ENCODE data around the gene VSX2. TPM values are rescaled to one million over a fixed set of nuclear protein-coding genes. Genes with fewer than 3 reads are reported as not detected.

The VSX2 gene
- total and polyA plus RNA-seq, 2 of the 13 experiments (the other 11 are each of a cell fraction or from before 2014, with no cell fraction given), result 0.05 TPM; not detected in 1

DNA sequence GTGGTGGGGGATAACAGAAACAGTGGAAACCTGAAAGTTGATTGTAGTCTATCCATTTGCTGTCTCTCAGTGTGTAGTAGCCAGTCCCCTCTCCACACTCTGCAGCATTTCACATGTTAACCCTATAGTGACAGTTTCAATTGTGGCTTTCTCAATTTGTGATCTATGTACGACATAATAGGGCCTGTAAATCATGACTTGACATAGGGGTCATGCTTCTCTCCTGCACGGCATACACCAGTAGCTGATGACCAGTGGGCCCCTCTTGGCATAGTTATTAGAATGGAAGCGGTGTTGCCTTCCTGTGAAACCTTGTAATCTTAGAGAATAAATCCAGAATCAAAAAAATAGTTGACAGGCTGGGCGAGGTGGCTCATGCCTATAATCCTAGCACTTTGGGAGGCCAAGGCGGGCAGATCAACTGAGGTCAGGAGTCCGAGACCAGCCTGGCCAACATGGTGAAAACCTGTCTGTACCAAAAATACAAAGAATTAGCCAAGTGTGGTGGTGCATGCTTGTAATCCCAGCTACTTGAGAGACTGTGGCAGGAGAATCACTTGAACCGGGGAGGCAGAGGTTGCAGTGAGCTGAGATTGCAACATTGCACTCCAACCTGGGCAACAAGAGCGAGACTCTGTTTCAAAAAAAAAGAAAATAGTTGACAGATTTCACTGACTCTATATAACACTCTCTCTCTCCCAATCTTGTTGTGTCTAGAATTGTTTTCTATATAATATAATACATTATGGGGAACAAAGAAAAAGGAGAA lies 44.6 kb upstream of the VSX2 start:
- no peak for FAIRE-seq
- no peak overlapping the region for H3K9ac ChIP-seq (ENCODE audit: insufficient read depth, low read depth, low read length)
- no peaks in the 10 kb centered on the region for H3K79me2 ChIP-seq (ENCODE audit: insufficient read depth, low read length)
- no peak overlapping the region for H3K27ac ChIP-seq (ENCODE audit: extremely low read length, insufficient read depth, low read length)
- ChIA-PET POLR2A (no interaction called here), CTCF (ENCODE audit: low intra/inter-chr PET ratio, low total read pairs) (no interaction called here)
- no peaks in the 10 kb centered on the region for H4K20me1 ChIP-seq (ENCODE audit: insufficient read depth, low read length)
- no peak overlapping the region for H2AFZ ChIP-seq (ENCODE audit: low read length)
- H3K9me3 ChIP-seq (ENCODE audit: low read length), result no peaks in the 10 kb centered on the region
- no peak overlapping the region for H3K4me2 ChIP-seq (ENCODE audit: low read depth, low read length)
- in situ Hi-C loops (cut with HindIII; ENCODE audit: extremely low pct_ligation_motif_present, low pct_unique_long_range_greater_than_20kb), result no loop called here
- no peak for ATAC-seq
- 97% methylated on average over 8 of the region's 8 CpGs for WGBS (ENCODE audit: low lambda C conversion rate)
- TF ChIP-seq, protein P1, sequence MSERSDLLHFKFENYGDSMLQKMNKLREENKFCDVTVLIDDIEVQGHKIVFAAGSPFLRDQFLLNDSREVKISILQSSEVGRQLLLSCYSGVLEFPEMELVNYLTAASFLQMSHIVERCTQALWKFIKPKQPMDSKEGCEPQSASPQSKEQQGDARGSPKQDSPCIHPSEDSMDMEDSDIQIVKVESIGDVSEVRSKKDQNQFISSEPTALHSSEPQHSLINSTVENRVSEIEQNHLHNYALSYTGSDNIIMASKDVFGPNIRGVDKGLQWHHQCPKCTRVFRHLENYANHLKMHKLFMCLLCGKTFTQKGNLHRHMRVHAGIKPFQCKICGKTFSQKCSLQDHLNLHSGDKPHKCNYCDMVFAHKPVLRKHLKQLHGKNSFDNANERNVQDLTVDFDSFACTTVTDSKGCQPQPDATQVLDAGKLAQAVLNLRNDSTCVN (CRISPR knock-in tag; IDR thresholded peaks at IDR 0.05; ENCODE audit: borderline replicate concordance), result no peak
- no TSS peak for BruUV-seq (replicated peaks)
- H3K36me3 ChIP-seq (replicated peaks in 1 of 2; ENCODE audit: control insufficient read depth in 1 of 2, insufficient read depth in 2 of 2, low read length in 2 of 2), result peaks cover 3 to 10% of the 10 kb centered on the region in 2 experiments
- H3K4me1 ChIP-seq (ENCODE audit: insufficient read depth, low read length), result peaks cover 6% of the 10 kb centered on the region; the same call in 1 of the 2 replicates
- no peak overlapping the region for H3K4me3 ChIP-seq (replicated peaks in 1 of 3; ENCODE audit: insufficient read depth in 1 of 3, low read depth in 2 of 3, low read length in 3 of 3)
- no peak for DNase-seq (ENCODE audit: low spot score)
- H3K27me3 ChIP-seq (ENCODE audit: control insufficient read depth in 1 of 2, insufficient read depth in 2 of 2, low read length in 2 of 2), result no peaks in the 10 kb centered on the region
- intact Hi-C loops (cut with micrococcal nuclease; ENCODE audit: unreplicated experiment), result no loop called here

DNA sequence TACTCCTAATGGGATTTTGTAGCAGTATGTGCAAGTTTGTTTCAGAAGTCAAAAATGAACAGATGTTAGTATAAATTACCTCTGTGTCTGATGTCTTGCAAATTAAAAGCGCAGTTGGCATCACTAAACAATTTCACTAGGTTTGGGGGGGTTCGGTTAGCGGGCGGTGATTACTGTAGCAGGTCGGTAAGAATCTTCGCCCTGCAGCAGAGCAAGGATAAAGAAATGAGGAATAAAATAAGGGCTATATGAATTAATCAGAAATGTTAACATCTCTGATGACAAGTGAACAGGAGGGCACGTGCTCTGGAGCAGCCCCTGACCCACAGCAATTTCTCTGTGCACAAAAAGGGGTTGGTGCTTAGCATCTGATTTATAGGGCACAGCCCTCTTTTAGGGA lies 43.6 kb upstream of the VSX2 start:
- no peaks in the 10 kb centered on the region for H3K27me3 ChIP-seq (ENCODE audit: control insufficient read depth in 1 of 2, insufficient read depth in 2 of 2, low read length in 2 of 2)
- H2AFZ ChIP-seq (ENCODE audit: low read length), result no peak overlapping the region
- in situ Hi-C loops (cut with HindIII; ENCODE audit: extremely low pct_ligation_motif_present, low pct_unique_long_range_greater_than_20kb) (no loop called here), intact Hi-C loops (cut with micrococcal nuclease; ENCODE audit: unreplicated experiment) (no loop called here)
- no TSS peak for BruUV-seq (replicated peaks)
- DNase-seq (ENCODE audit: low spot score) (no peak), FAIRE-seq (no peak), ATAC-seq (no peak)
- peaks cover 6% of the 10 kb centered on the region; the same call in 1 of the 2 replicates for H3K4me1 ChIP-seq (ENCODE audit: insufficient read depth, low read length)
- ChIA-PET POLR2A (no interaction called here), CTCF (ENCODE audit: low intra/inter-chr PET ratio, low total read pairs) (no interaction called here)
- no peak overlapping the region for H3K4me3 ChIP-seq (replicated peaks in 1 of 3; ENCODE audit: insufficient read depth in 1 of 3, low read depth in 2 of 3, low read length in 3 of 3)
- WGBS (ENCODE audit: low lambda C conversion rate), result 99% methylated on average over 7 of the region's 7 CpGs
- no peak overlapping the region for H3K4me2 ChIP-seq (ENCODE audit: low read depth, low read length)
- no peak overlapping the region for H3K9ac ChIP-seq (ENCODE audit: insufficient read depth, low read depth, low read length)
- H3K79me2 ChIP-seq (ENCODE audit: insufficient read depth, low read length), result no peaks in the 10 kb centered on the region
- H4K20me1 ChIP-seq (ENCODE audit: insufficient read depth, low read length), result no peaks in the 10 kb centered on the region
- no peaks in the 10 kb centered on the region for H3K9me3 ChIP-seq (ENCODE audit: low read length)
- H3K36me3 ChIP-seq (replicated peaks in 1 of 2; ENCODE audit: control insufficient read depth in 1 of 2, insufficient read depth in 2 of 2, low read length in 2 of 2), result peaks cover 3 to 11% of the 10 kb centered on the region in 2 experiments
- H3K27ac ChIP-seq (ENCODE audit: extremely low read length, insufficient read depth, low read length), result no peak overlapping the region
- TF ChIP-seq JARID2 (CRISPR knock-in tag; IDR thresholded peaks at IDR 0.05; ENCODE audit: insufficient replicate concordance) (no peak), ZNF83 (CRISPR knock-in tag; IDR thresholded peaks at IDR 0.05; ENCODE audit: borderline replicate concordance) (no peak), WIZ (CRISPR knock-in tag; IDR thresholded peaks at IDR 0.05) (no peak), ADNP (CRISPR knock-in tag; IDR thresholded peaks at IDR 0.05) (no peak), ZKSCAN1 (IDR thresholded peaks at IDR 0.05; ENCODE audit: low read length) (no peak)
- TF ChIP-seq, protein P2, sequence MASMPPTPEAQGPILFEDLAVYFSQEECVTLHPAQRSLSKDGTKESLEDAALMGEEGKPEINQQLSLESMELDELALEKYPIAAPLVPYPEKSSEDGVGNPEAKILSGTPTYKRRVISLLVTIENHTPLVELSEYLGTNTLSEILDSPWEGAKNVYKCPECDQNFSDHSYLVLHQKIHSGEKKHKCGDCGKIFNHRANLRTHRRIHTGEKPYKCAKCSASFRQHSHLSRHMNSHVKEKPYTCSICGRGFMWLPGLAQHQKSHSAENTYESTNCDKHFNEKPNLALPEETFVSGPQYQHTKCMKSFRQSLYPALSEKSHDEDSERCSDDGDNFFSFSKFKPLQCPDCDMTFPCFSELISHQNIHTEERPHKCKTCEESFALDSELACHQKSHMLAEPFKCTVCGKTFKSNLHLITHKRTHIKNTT (CRISPR knock-in tag; IDR thresholded peaks at IDR 0.05), result no peak
- TF ChIP-seq, protein P3, sequence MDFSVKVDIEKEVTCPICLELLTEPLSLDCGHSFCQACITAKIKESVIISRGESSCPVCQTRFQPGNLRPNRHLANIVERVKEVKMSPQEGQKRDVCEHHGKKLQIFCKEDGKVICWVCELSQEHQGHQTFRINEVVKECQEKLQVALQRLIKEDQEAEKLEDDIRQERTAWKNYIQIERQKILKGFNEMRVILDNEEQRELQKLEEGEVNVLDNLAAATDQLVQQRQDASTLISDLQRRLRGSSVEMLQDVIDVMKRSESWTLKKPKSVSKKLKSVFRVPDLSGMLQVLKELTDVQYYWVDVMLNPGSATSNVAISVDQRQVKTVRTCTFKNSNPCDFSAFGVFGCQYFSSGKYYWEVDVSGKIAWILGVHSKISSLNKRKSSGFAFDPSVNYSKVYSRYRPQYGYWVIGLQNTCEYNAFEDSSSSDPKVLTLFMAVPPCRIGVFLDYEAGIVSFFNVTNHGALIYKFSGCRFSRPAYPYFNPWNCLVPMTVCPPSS (IDR thresholded peaks at IDR 0.05), result no peak

Data from HepG2 (cell line).